ENCODE results near the gene C4BPA. TPM values are rescaled to one million over a fixed set of nuclear protein-coding genes. Genes with fewer than 3 reads are reported as not detected.

Gene C4BPA
- total and polyA plus RNA-seq, 9 of the 15 experiments (the other 6 are each of a cell fraction or from before 2014, with no cell fraction given): 0.04 to 0.22 (median 0.11) TPM; not detected in 3

- no peak for TF ChIP-seq ZNF766 (CRISPR knock-in tag; conservative IDR thresholded peaks at IDR 0.05)
- TF ChIP-seq HDAC8 (tag; IDR thresholded peaks at IDR 0.05): no peak
- 0 out of 2 replicates have a peak, but pooled peaks have one; percentile 33 for TF ChIP-seq SMAD3 (CRISPR knock-in tag; conservative IDR thresholded peaks at IDR 0.05)
- TF ChIP-seq FOXK1 (CRISPR knock-in tag; IDR thresholded peaks at IDR 0.05; ENCODE audit: borderline replicate concordance): no peak
- no peak for TF ChIP-seq CSDE1 (IDR thresholded peaks at IDR 0.05)
- no peak for TF ChIP-seq ZBTB8A (IDR thresholded peaks at IDR 0.05; ENCODE audit: partially characterized antibody)
- peak; percentile 51; the same call in 1 of the 2 replicates for TF ChIP-seq ZNF592 (IDR thresholded peaks at IDR 0.05)
- TF ChIP-seq ZNF239 (CRISPR knock-in tag; IDR thresholded peaks at IDR 0.05): no peak
- TF ChIP-seq NRF1 (conservative IDR thresholded peaks at IDR 0.05 in 1 of 2, IDR thresholded peaks at IDR 0.05 in 1 of 2): no peak
- no peak for TF ChIP-seq OTX1 (CRISPR knock-in tag; IDR thresholded peaks at IDR 0.05)
- no peak for TF ChIP-seq SUPT5H (IDR thresholded peaks at IDR 0.05)
- no peak for TF ChIP-seq PYGO2 (tag; IDR thresholded peaks at IDR 0.05)
- no peak for TF ChIP-seq ZNF695 (CRISPR knock-in tag; IDR thresholded peaks at IDR 0.05)
- TF ChIP-seq CHD1 (IDR thresholded peaks at IDR 0.05; ENCODE audit: low read length): no peak
- no peak for TF ChIP-seq FOXP4 (CRISPR knock-in tag; IDR thresholded peaks at IDR 0.05; ENCODE audit: borderline replicate concordance)
- TF ChIP-seq SRSF1 (IDR thresholded peaks at IDR 0.05; ENCODE audit: low read depth, low read length): no peak
- TF ChIP-seq NEUROD1 (IDR thresholded peaks at IDR 0.05; ENCODE audit: borderline replicate concordance, low read depth, low read length, partially characterized antibody): no peak
- TF ChIP-seq RNF2 (IDR thresholded peaks at IDR 0.05): no peak
- TF ChIP-seq BDP1 (IDR thresholded peaks at IDR 0.05; ENCODE audit: insufficient read depth, insufficient read length): no peak
- peak; percentile 37; the same call in 1 of the 2 replicates for TF ChIP-seq MTA1 (IDR thresholded peaks at IDR 0.05; ENCODE audit: borderline replicate concordance)
- TF ChIP-seq ZNF785 (CRISPR knock-in tag; IDR thresholded peaks at IDR 0.05): no peak
- no peak for TF ChIP-seq MCM2 (IDR thresholded peaks at IDR 0.05; ENCODE audit: low read depth)
- TF ChIP-seq ZNF324 (CRISPR knock-in tag; IDR thresholded peaks at IDR 0.05): no peak
- TF ChIP-seq HNRNPK (IDR thresholded peaks at IDR 0.05; ENCODE audit: low read depth, low read length, poor library complexity, severe bottlenecking): no peak
These were observed 26.3 kb upstream of the C4BPA start (continued) for GRCh38 chr1:207077470-207078377.

Measured in K562 (cell line).